ENCODE data around the gene BCL7B.

BCL7B gene

GRCh38 chr7:73557397-73558257, at the start of gene BCL7B:
Gene BCL7B (minus strand): TSS chr7:73557690. CDS start chr7:73557578, 112 bp downstream.
- no peak for TF ChIP-seq CTCF (conservative IDR thresholded peaks at IDR 0.05)
- no peak; the same call in 1 of the 2 replicates for TF ChIP-seq ZFX (IDR thresholded peaks at IDR 0.05)
- H3K27ac ChIP-seq = peak within 1 kb of the TSS; percentile 94

- TF ChIP-seq ZFX (IDR thresholded peaks at IDR 0.05) (no peak), CTCF (conservative IDR thresholded peaks at IDR 0.05) (no peak)
- no peak overlapping the region for H3K27ac ChIP-seq
Measured at GRCh38 chr7:73605601-73606220, 48.2 kb upstream of the BCL7B start.

GRCh38 chr7:73602721-73603651, 45.5 kb upstream of the BCL7B start:
- H3K27ac ChIP-seq = no peak overlapping the region
- TF ChIP-seq CTCF (conservative IDR thresholded peaks at IDR 0.05) (no peak), ZFX (IDR thresholded peaks at IDR 0.05) (no peak)

GRCh38 chr7:73599916-73600315, 42.4 kb upstream of the BCL7B start:
- H3K27ac ChIP-seq = no peak overlapping the region
- TF ChIP-seq ZFX (IDR thresholded peaks at IDR 0.05) = no peak
- no peak for TF ChIP-seq CTCF (conservative IDR thresholded peaks at IDR 0.05)

- TF ChIP-seq CTCF (conservative IDR thresholded peaks at IDR 0.05) (no peak), ZFX (IDR thresholded peaks at IDR 0.05) (no peak)
- H3K27ac ChIP-seq = no peak overlapping the region
Measured at GRCh38 chr7:73599151-73599882, 41.8 kb upstream of the BCL7B start.

- no peak for TF ChIP-seq ZFX (IDR thresholded peaks at IDR 0.05)
- no peak for TF ChIP-seq CTCF (conservative IDR thresholded peaks at IDR 0.05)
Measured at GRCh38 chr7:73597978-73598782, 40.7 kb upstream of the BCL7B start.

More at GRCh38 chr7:73597978-73598782, 40.7 kb upstream of the BCL7B start:
- no peak overlapping the region for H3K27ac ChIP-seq
